LNCaP clone FGC (cell line): ENCODE results near the gene COLQ.
A peak's percentile ranks its signal among the peaks of the same experiment; 100 is the strongest.
"Not testable (repeated sequence)": the region's sequence is repeated elsewhere in the genome, so short reads cannot be mapped to it uniquely, and the experiment has no call there.

Experiments
- DNase-seq: peaks from one replicate; pipeline ENCODE4 v3.0.0-alpha.2; 2011; ENCODE audit warnings: low read depth
- H3K4me3 ChIP-seq: 2 replicates; pipeline ENCODE4 v1.5.1; 2011; ENCODE audit warnings: mild to moderate bottlenecking, low read depth, low read length, control low read depth
- CTCF ChIP-seq: IDR thresholded peaks from 2 replicates; pipeline ENCODE4 v1.5.1; 2012; ENCODE audit warnings: mild to moderate bottlenecking; ENCODE audit not compliant: control insufficient read depth, insufficient read depth; ENCODE audit errors: extremely low read depth

Gene COLQ

GRCh38 chr3:15427182-15427880 is 94.2 kb downstream of the COLQ start, which contains the start of the genes EAF1 and METTL6:
Gene EAF1 (plus strand): TSS chr3:15427598. CDS start chr3:15427780, 182 bp downstream.
Gene METTL6 (minus strand): TSS chr3:15427544. CDS start chr3:15426511, 1,033 bp downstream.
- DNase-seq: peak; percentile 58
- peak within 1 kb of the TSS; percentile 99 for H3K4me3 ChIP-seq
- TF ChIP-seq CTCF: 0 out of 2 replicates have a peak, but pooled peaks have one; percentile 9

- peak overlapping the region; percentile 99 for H3K4me3 ChIP-seq
- TF ChIP-seq CTCF: no peak
- no peak for DNase-seq
Measured at GRCh38 chr3:15426579-15427118, 94.9 kb downstream of the COLQ start.

- TF ChIP-seq CTCF: no peak
- DNase-seq: no peak
- no peak overlapping the region for H3K4me3 ChIP-seq
Measured at GRCh38 chr3:15420871-15421270, 100.6 kb downstream of the COLQ start.

- DNase-seq, H3K4me3 ChIP-seq: not testable (repeated sequence)
Measured at GRCh38 chr3:15410966-15411365, 110.5 kb downstream of the COLQ start.

- no peak overlapping the region for H3K4me3 ChIP-seq
- no peak for TF ChIP-seq CTCF
- DNase-seq: no peak
Measured at GRCh38 chr3:15409774-15410173, 111.7 kb downstream of the COLQ start.

- TF ChIP-seq CTCF: no peak
- DNase-seq: no peak
- H3K4me3 ChIP-seq: no peak overlapping the region
Measured at GRCh38 chr3:15409239-15409638, 112.3 kb downstream of the COLQ start.

- peak; percentile 54 for DNase-seq
- TF ChIP-seq CTCF: peak; percentile 47
- H3K4me3 ChIP-seq: no peak overlapping the region
Measured at GRCh38 chr3:15405448-15406050, 116.0 kb downstream of the COLQ start.
